ENCODE data around the gene PSRC1. TPM values are rescaled to one million over a fixed set of nuclear protein-coding genes. Genes with fewer than 3 reads are reported as not detected.

PSRC1 gene
- total RNA-seq, 5 donors from 2014 or later (not counting 1 experiment from before 2014, with no cell fraction given), result 0.35 to 1.6 (median 0.72) TPM

DNA sequence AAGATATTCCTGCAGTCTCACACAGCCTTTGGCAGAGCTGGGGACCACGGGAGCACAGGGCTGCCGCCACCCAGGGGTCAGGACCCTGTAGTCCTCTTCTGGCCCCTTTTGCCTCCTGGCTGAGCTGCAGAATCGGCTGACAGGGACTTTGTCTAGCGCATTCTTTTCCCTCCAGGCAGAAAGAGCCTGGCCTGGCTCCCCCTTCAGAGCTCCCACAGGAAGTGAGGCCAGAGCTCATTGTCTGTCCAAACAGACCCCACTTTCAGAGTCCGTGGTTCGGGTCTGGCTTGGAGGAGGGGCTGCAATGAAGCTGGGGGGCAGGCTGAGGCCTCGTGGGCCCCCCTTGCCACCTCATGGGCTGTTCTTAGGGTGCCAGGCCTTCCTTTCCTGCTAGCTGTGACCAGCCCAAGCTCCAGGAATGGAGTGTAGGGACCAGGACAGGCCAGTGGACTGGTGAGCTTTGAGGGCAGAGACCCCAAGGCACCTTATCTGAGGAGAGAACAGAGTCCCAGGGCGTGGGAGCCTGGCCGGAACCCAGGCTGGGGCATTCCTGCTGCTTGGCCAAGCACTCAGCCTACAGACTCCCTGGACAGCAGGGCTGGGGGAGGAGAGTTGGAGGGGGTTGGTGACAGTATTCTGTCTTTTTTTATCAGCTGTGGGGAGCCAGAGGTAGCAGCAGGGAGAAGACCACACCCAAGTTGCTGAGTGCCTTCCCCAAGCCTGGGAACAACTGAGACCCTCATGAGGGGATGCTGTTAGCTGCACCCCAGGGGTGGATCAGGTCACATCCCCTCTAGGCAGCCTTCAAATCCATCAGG lies 28.9 kb downstream of the PSRC1 start:
- H3K36me3 Mint-ChIP-seq, result no peaks in the 10 kb centered on the region
- H3K9me3 Mint-ChIP-seq, result no peaks in the 10 kb centered on the region
- Histone ChIP-seq H3K27me3 (replicated peaks in 1 of 2; ENCODE audit: control insufficient read depth in 2 of 2, extremely low read depth in 1 of 2, insufficient read depth in 2 of 2, low read length in 1 of 2) (peaks cover 0 to 16% of the 10 kb centered on the region in 2 experiments), H3K4me3 (ENCODE audit: control insufficient read depth in 1 of 2, extremely low read depth in 1 of 2, low read length in 1 of 2) (no peak overlapping the region), H3K9me3 (no peaks in the 10 kb centered on the region), H3K27ac (ENCODE audit: low read length) (no peak overlapping the region), H3K4me1 (ENCODE audit: control insufficient read depth in 1 of 2, extremely low read depth in 1 of 2, insufficient read depth in 2 of 2, low read length in 2 of 2) (peaks cover 0 to 35% of the 10 kb centered on the region in 2 experiments), H3K36me3 (ENCODE audit: control insufficient read depth in 2 of 2, extremely low read depth in 1 of 2, insufficient read depth in 1 of 2, low read length in 1 of 2) (no peaks in the 10 kb centered on the region)
- ATAC-seq (replicated peaks in 1 of 4) (no peak), DNase-seq (no peak)
- no peak overlapping the region for H3K27ac Mint-ChIP-seq
- no peaks in the 10 kb centered on the region for H3K27me3 Mint-ChIP-seq
- POLR2A ChIA-PET, result no interaction called here
- CTCF ChIA-PET, result interaction anchor here (0.5 to 0.6 kb wide), 3 partner anchors 16 to 426 kb away, joined by 3 to 10 read pairs (median 3); no protein-coding TSS in a partner anchor
- WGBS (ENCODE audit: insufficient coverage), result 69% methylated on average over 8 of the region's 9 CpGs
- peaks cover 6 to 23% (median 22%) of the 10 kb centered on the region in 3 donors for H3K4me1 Mint-ChIP-seq
- no peak overlapping the region for H3K4me3 Mint-ChIP-seq

DNA sequence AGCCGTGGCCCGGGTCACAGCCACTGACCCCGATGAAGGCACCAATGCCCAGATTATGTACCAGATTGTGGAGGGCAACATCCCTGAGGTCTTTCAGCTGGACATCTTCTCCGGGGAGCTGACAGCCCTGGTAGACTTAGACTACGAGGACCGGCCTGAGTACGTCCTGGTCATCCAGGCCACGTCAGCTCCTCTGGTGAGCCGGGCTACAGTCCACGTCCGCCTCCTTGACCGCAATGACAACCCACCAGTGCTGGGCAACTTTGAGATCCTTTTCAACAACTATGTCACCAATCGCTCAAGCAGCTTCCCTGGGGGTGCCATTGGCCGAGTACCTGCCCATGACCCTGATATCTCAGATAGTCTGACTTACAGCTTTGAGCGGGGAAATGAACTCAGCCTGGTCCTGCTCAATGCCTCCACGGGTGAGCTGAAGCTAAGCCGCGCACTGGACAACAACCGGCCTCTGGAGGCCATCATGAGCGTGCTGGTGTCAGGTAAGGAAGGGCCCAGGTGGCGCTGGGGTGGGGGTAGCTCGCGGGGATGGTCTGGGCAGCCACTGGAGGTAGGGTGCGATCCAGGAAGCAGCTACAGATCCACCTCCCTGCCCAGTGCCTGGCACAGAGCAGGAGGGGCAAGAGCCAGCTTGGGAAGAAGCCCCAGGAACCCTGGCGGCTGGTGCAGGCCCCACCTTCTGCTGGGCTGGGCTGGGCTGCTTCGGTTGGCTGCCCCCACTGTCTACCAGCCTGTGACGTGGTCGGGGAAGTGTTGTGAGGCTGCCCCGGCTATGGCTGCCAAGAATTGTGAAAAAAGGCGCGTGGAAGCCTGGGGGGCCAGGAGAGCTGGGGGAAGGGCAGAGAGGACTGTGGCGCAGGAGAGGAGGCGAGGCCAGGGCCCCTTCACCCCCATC lies 29.8 kb downstream of the PSRC1 start:
- peaks cover 7 to 23% (median 23%) of the 10 kb centered on the region in 3 donors for H3K4me1 Mint-ChIP-seq
- Histone ChIP-seq H3K4me1 (ENCODE audit: control insufficient read depth in 1 of 2, extremely low read depth in 1 of 2, insufficient read depth in 2 of 2, low read length in 2 of 2) (peaks cover 0 to 41% of the 10 kb centered on the region in 2 experiments), H3K27ac (ENCODE audit: low read length) (no peak overlapping the region), H3K9me3 (no peaks in the 10 kb centered on the region), H3K4me3 (ENCODE audit: control insufficient read depth in 1 of 2, extremely low read depth in 1 of 2, low read length in 1 of 2) (no peak overlapping the region), H3K27me3 (replicated peaks in 1 of 2; ENCODE audit: control insufficient read depth in 2 of 2, extremely low read depth in 1 of 2, insufficient read depth in 2 of 2, low read length in 1 of 2) (peaks cover 0 to 25% of the 10 kb centered on the region in 2 experiments), H3K36me3 (ENCODE audit: control insufficient read depth in 2 of 2, extremely low read depth in 1 of 2, insufficient read depth in 1 of 2, low read length in 1 of 2) (no peaks in the 10 kb centered on the region)
- no peaks in the 10 kb centered on the region for H3K36me3 Mint-ChIP-seq
- H3K4me3 Mint-ChIP-seq, result no peak overlapping the region
- WGBS (ENCODE audit: insufficient coverage), result 93% methylated on average over 25 of the region's 33 CpGs
- ChIA-PET CTCF (interaction anchor here (0.5 to 0.6 kb wide), 3 partner anchors 15 to 425 kb away, joined by 3 to 10 read pairs (median 3); no protein-coding TSS in a partner anchor), POLR2A (no interaction called here)
- no peak overlapping the region for H3K27ac Mint-ChIP-seq
- DNase-seq (no peak), ATAC-seq (replicated peaks in 1 of 4) (no peak)
- no peaks in the 10 kb centered on the region for H3K9me3 Mint-ChIP-seq
- no peaks in the 10 kb centered on the region for H3K27me3 Mint-ChIP-seq

DNA sequence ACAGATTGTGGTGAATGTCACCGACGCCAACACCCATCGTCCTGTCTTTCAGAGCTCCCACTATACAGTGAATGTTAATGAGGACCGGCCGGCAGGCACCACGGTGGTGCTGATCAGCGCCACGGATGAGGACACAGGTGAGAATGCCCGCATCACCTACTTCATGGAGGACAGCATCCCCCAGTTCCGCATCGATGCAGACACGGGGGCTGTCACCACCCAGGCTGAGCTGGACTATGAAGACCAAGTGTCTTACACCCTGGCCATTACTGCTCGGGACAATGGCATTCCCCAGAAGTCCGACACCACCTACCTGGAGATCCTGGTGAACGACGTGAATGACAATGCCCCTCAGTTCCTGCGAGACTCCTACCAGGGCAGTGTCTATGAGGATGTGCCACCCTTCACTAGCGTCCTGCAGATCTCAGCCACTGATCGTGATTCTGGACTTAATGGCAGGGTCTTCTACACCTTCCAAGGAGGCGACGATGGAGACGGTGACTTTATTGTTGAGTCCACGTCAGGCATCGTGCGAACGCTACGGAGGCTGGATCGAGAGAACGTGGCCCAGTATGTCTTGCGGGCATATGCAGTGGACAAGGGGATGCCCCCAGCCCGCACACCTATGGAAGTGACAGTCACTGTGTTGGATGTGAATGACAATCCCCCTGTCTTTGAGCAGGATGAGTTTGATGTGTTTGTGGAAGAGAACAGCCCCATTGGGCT lies 30.6 kb downstream of the PSRC1 start:
- WGBS (ENCODE audit: insufficient coverage), result 89% methylated on average over 26 of the region's 31 CpGs
- H3K27ac ChIP-seq (ENCODE audit: low read length), result no peak overlapping the region
- no peaks in the 10 kb centered on the region for H3K27me3 Mint-ChIP-seq
- no peak overlapping the region for H3K4me3 Mint-ChIP-seq
- no peaks in the 10 kb centered on the region for H3K9me3 Mint-ChIP-seq
- no peaks in the 10 kb centered on the region for H3K36me3 ChIP-seq (ENCODE audit: control insufficient read depth in 2 of 2, extremely low read depth in 1 of 2, insufficient read depth in 1 of 2, low read length in 1 of 2)
- no peak overlapping the region for H3K4me3 ChIP-seq (ENCODE audit: control insufficient read depth in 1 of 2, extremely low read depth in 1 of 2, low read length in 1 of 2)
- peaks cover 0 to 33% of the 10 kb centered on the region in 2 experiments for H3K27me3 ChIP-seq (replicated peaks in 1 of 2; ENCODE audit: control insufficient read depth in 2 of 2, extremely low read depth in 1 of 2, insufficient read depth in 2 of 2, low read length in 1 of 2)
- peaks cover 7 to 23% (median 20%) of the 10 kb centered on the region in 3 donors for H3K4me1 Mint-ChIP-seq
- DNase-seq, result no peak
- POLR2A ChIA-PET, result no interaction called here
- no peak for ATAC-seq (replicated peaks in 1 of 4)
- no peak overlapping the region for H3K27ac Mint-ChIP-seq
- no peaks in the 10 kb centered on the region for H3K9me3 ChIP-seq
- peaks cover 0 to 41% of the 10 kb centered on the region in 2 experiments for H3K4me1 ChIP-seq (ENCODE audit: control insufficient read depth in 1 of 2, extremely low read depth in 1 of 2, insufficient read depth in 2 of 2, low read length in 2 of 2)
- CTCF ChIA-PET, result no interaction called here
- H3K36me3 Mint-ChIP-seq, result no peaks in the 10 kb centered on the region

DNA sequence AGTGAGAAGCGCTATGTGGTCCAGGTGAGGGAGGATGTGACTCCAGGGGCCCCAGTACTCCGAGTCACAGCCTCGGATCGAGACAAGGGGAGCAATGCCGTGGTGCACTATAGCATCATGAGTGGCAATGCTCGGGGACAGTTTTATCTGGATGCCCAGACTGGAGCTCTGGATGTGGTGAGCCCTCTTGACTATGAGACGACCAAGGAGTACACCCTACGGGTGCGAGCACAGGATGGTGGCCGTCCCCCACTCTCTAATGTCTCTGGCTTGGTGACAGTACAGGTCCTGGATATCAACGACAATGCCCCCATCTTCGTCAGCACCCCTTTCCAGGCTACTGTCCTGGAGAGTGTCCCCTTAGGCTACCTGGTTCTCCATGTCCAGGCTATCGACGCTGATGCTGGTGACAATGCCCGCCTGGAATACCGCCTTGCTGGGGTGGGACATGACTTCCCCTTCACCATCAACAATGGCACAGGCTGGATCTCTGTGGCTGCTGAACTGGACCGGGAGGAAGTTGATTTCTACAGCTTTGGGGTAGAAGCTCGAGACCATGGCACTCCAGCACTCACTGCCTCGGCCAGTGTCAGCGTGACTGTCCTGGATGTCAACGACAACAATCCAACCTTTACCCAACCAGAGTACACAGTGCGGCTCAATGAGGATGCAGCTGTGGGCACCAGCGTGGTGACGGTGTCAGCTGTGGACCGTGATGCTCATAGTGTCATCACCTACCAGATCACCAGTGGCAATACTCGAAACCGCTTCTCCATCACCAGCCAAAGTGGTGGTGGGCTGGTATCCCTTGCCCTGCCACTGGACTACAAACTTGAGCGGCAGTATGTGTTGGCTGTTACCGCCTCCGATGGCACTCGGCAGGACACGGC lies 31.4 kb downstream of the PSRC1 start:
- H3K4me3 Mint-ChIP-seq, result peak overlapping the region in 2 of 3 donors; percentile 43 to 65
- CTCF ChIA-PET, result no interaction called here
- DNase-seq (no peak), ATAC-seq (replicated peaks in 1 of 4) (no peak)
- H3K27me3 Mint-ChIP-seq, result peaks cover 0 to 2% of the 10 kb centered on the region in 2 donors
- peaks cover 0 to 38% of the 10 kb centered on the region in 2 experiments for H3K27me3 ChIP-seq (replicated peaks in 1 of 2; ENCODE audit: control insufficient read depth in 2 of 2, extremely low read depth in 1 of 2, insufficient read depth in 2 of 2, low read length in 1 of 2)
- no peaks in the 10 kb centered on the region for H3K36me3 ChIP-seq (ENCODE audit: control insufficient read depth in 2 of 2, extremely low read depth in 1 of 2, insufficient read depth in 1 of 2, low read length in 1 of 2)
- H3K4me1 ChIP-seq (ENCODE audit: control insufficient read depth in 1 of 2, extremely low read depth in 1 of 2, insufficient read depth in 2 of 2, low read length in 2 of 2), result peaks cover 0 to 41% of the 10 kb centered on the region in 2 experiments
- H3K36me3 Mint-ChIP-seq, result no peaks in the 10 kb centered on the region
- peaks cover 7 to 23% (median 16%) of the 10 kb centered on the region in 3 donors for H3K4me1 Mint-ChIP-seq
- no peak overlapping the region for H3K27ac ChIP-seq (ENCODE audit: low read length)
- POLR2A ChIA-PET, result no interaction called here
- no peaks in the 10 kb centered on the region for H3K9me3 Mint-ChIP-seq
- 92% methylated on average over 26 of the region's 32 CpGs for WGBS (ENCODE audit: insufficient coverage)
- H3K4me3 ChIP-seq (ENCODE audit: control insufficient read depth in 1 of 2, extremely low read depth in 1 of 2, low read length in 1 of 2), result no peak overlapping the region
- H3K27ac Mint-ChIP-seq, result no peak overlapping the region
- no peaks in the 10 kb centered on the region for H3K9me3 ChIP-seq

DNA sequence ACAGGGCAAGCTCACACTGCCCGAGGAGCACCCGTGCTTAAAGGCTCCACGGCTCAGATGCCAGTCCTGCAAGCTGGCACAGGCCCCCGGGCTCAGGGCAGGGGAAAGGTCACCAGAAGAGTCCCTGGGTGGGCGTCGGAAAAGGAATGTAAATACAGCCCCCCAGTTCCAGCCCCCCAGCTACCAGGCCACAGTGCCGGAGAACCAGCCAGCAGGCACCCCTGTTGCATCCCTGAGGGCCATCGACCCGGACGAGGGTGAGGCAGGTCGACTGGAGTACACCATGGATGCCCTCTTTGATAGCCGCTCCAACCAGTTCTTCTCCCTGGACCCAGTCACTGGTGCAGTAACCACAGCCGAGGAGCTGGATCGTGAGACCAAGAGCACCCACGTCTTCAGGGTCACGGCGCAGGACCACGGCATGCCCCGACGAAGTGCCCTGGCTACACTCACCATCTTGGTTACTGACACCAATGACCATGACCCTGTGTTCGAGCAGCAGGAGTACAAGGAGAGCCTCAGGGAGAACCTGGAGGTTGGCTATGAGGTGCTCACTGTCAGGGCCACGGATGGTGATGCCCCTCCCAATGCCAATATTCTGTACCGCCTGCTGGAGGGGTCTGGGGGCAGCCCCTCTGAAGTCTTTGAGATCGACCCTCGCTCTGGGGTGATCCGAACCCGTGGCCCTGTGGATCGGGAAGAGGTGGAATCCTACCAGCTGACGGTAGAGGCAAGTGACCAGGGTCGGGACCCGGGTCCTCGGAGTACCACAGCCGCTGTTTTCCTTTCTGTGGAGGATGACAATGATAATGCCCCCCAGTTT lies 32.3 kb downstream of the PSRC1 start:
- Mint-ChIP-seq H3K27ac (no peak overlapping the region), H3K4me3 (peak overlapping the region; percentile 65 to 67 (median 65)), H3K27me3 (peaks cover 0 to 6% of the 10 kb centered on the region in 2 donors), H3K4me1 (peaks cover 7 to 23% (median 11%) of the 10 kb centered on the region in 3 donors), H3K9me3 (no peaks in the 10 kb centered on the region), H3K36me3 (no peaks in the 10 kb centered on the region)
- DNase-seq (no peak), ATAC-seq (replicated peaks in 1 of 4) (no peak)
- Histone ChIP-seq H3K4me1 (ENCODE audit: control insufficient read depth in 1 of 2, extremely low read depth in 1 of 2, insufficient read depth in 2 of 2, low read length in 2 of 2) (peaks cover 0 to 41% of the 10 kb centered on the region in 2 experiments), H3K36me3 (ENCODE audit: control insufficient read depth in 2 of 2, extremely low read depth in 1 of 2, insufficient read depth in 1 of 2, low read length in 1 of 2) (no peaks in the 10 kb centered on the region), H3K9me3 (no peaks in the 10 kb centered on the region), H3K4me3 (ENCODE audit: control insufficient read depth in 1 of 2, extremely low read depth in 1 of 2, low read length in 1 of 2) (peak overlapping the region; percentile 24 to 60), H3K27me3 (replicated peaks in 1 of 2; ENCODE audit: control insufficient read depth in 2 of 2, extremely low read depth in 1 of 2, insufficient read depth in 2 of 2, low read length in 1 of 2) (peaks cover 0 to 45% of the 10 kb centered on the region in 2 experiments), H3K27ac (ENCODE audit: low read length) (no peak overlapping the region)
- 92% methylated on average over 28 of the region's 33 CpGs for WGBS (ENCODE audit: insufficient coverage)
- POLR2A ChIA-PET, result interaction anchor here in 1 of 2 donors (0.6 kb wide), 1 partner anchor 562 kb away, joined by 3 read pairs; no protein-coding TSS in a partner anchor
- CTCF ChIA-PET, result no interaction called here

Measured in T-cell (primary cell).